Thyroid gland (tissue), 4 donors: ENCODE data around the gene POLR1H. TPM values are rescaled to one million over a fixed set of nuclear protein-coding genes. Genes with fewer than 3 reads are reported as not detected.

Experiments
- DNase-seq, 2 donors: peaks; one replicate each; pipeline ENCODE4 v3.0.0-alpha.2; 2019
- H3K27ac ChIP-seq, 3 donors: fragments of 200-600 bp; sonication (generic); 1 replicate in 2 of 3; 2 replicates in 1 of 3; pipeline ENCODE4 v1.5.1; 2016 to 2019; ENCODE audit warnings: mild to moderate bottlenecking in 1 of 3, moderate library complexity in 1 of 3
- H3K27me3 ChIP-seq: fragments of 200-600 bp; sonication (generic); one replicate; pipeline ENCODE4 v1.5.1; 2019
- H3K36me3 ChIP-seq, 2 donors: fragments of 200-600 bp; sonication (generic); one replicate each; pipeline ENCODE4 v1.5.1; 2016 to 2019
- H3K4me1 ChIP-seq, 2 donors: fragments of 200-600 bp; sonication (generic); one replicate each; pipeline ENCODE4 v1.5.1; 2017 to 2019
- H3K4me3 ChIP-seq, 3 donors: fragments of 200-600 bp; sonication (generic); replicated peaks in 1 of 3; 1 replicate in 2 of 3; 2 replicates in 1 of 3; pipeline ENCODE4 v1.5.1; 2016; ENCODE audit warnings: mild to moderate bottlenecking in 1 of 3
- H3K9me3 ChIP-seq: fragments of 200-600 bp; sonication (generic); one replicate; pipeline ENCODE4 v1.5.1; 2017
- CTCF ChIP-seq, 6 experiments: fragments of 200-600 bp in 3 of 6; fragments of 450-650 bp in 3 of 6; sonication (generic) in 3 of 6; IDR thresholded peaks; one replicate each; pipeline ENCODE4 v1.5.1; 2016 to 2019; ENCODE audit warnings: antibody characterized with exemption in 6 of 6, mild to moderate bottlenecking in 2 of 6, inconsistent platforms in 1 of 6, moderate library complexity in 1 of 6
- POLR2A ChIP-seq, 2 donors: fragments of 450-650 bp; IDR thresholded peaks; one replicate each; pipeline ENCODE4 v1.6.1; 2017; ENCODE audit warnings: antibody characterized with exemption in 2 of 2, mild to moderate bottlenecking in 2 of 2, moderate library complexity in 1 of 2
- WGBS, 2 donors: methylation state at CpG; one replicate each; pipeline ENCODE4 v1.1.5; 2017; 5-methylcytosine and 5-hydroxymethylcytosine counted together
- intact Hi-C: fragments of 100-400 bp; cut with DNase I; formaldehyde crosslinking; loops from one replicate; pipeline ENCODE4 v1.15.1; 2023
- total RNA-seq, 4 donors: library from RNA; depleted of rRNA; stranded (reverse); fragments of >200 nt; gene quantifications; one replicate each; pipeline ENCODE4 v1.2.3, GENCODE V29; 2016

The POLR1H gene
- total RNA-seq, 4 donors from 2014 or later: 9.3 to 26.5 (median 12.2) TPM

- TF ChIP-seq CTCF (IDR thresholded peaks at IDR 0.05): no peak
- no peak for TF ChIP-seq POLR2A (IDR thresholded peaks at IDR 0.05)
- Histone ChIP-seq H3K27ac (no peak overlapping the region), H3K36me3 (peaks cover 2 to 5% of the 10 kb centered on the region in 2 donors), H3K9me3 (no peaks in the 10 kb centered on the region), H3K4me1 (peaks cover 13 to 25% of the 10 kb centered on the region in 2 donors), H3K4me3 (peak overlapping the region in 1 of 3 donors; percentile 31), H3K27me3 (peaks cover 33% of the 10 kb centered on the region)
- intact Hi-C loops: no loop called here
- 8 to 9% methylated on average over 37 of the region's 37 CpGs for WGBS, 2 donors
- no peak for DNase-seq
Measured at GRCh38 chr6:30074331-30075093, 13.4 kb downstream of the POLR1H start.

- peaks cover 13 to 25% of the 10 kb centered on the region in 2 donors for H3K4me1 ChIP-seq
- no peaks in the 10 kb centered on the region for H3K9me3 ChIP-seq
- peak within 1 kb of the TSS in 1 of 3 donors; percentile 31 for H3K4me3 ChIP-seq
- TF ChIP-seq CTCF (IDR thresholded peaks at IDR 0.05) (no peak), POLR2A (IDR thresholded peaks at IDR 0.05) (no peak)
- 1 to 4% methylated on average over 11 to 22 of the region's 64 CpGs for WGBS, 2 donors
- H3K27ac ChIP-seq: no peak within 1 kb of the TSS
- H3K27me3 ChIP-seq: peaks cover 33% of the 10 kb centered on the region
- intact Hi-C loops: no loop called here
- H3K36me3 ChIP-seq: no peaks in the 10 kb centered on the region
- no peak for DNase-seq
Measured at GRCh38 chr6:30075094-30075789, 14.2 kb downstream of the POLR1H start, which contains the start of gene RNF39. Gene RNF39 (minus strand): TSS chr6:30075769. CDS start chr6:30075585, 184 bp downstream.

GRCh38 chr6:30075790-30076732 is 15.0 kb downstream of the POLR1H start:
- Histone ChIP-seq H3K27ac (no peak overlapping the region), H3K4me3 (peak overlapping the region in 1 of 3 donors; percentile 31)

GRCh38 chr6:30077218-30077617 is 16.2 kb downstream of the POLR1H start:
- Histone ChIP-seq H3K9me3 (no peaks in the 10 kb centered on the region), H3K27ac (no peak overlapping the region), H3K4me1 (peaks cover 13 to 19% of the 10 kb centered on the region in 2 donors), H3K27me3 (peaks cover 22% of the 10 kb centered on the region), H3K4me3 (no peak overlapping the region), H3K36me3 (no peaks in the 10 kb centered on the region)
- no peak for TF ChIP-seq CTCF (IDR thresholded peaks at IDR 0.05)
- no peak for TF ChIP-seq POLR2A (IDR thresholded peaks at IDR 0.05)
- intact Hi-C loops: no loop called here
- DNase-seq: no peak
- WGBS, 2 donors: 50 to 53% methylated on average over 4 of the region's 4 CpGs

More at GRCh38 chr6:30075790-30076732, 15.0 kb downstream of the POLR1H start:
- intact Hi-C loops: no loop called here
- Histone ChIP-seq H3K27me3 (peaks cover 24% of the 10 kb centered on the region), H3K9me3 (no peaks in the 10 kb centered on the region), H3K36me3 (no peaks in the 10 kb centered on the region), H3K4me1 (peaks cover 13 to 22% of the 10 kb centered on the region in 2 donors)
- TF ChIP-seq POLR2A (IDR thresholded peaks at IDR 0.05) (no peak), CTCF (IDR thresholded peaks at IDR 0.05) (peak in 2 of 6 experiments; percentile 17 to 24)
- WGBS, 2 donors: 30 to 37% methylated on average over 15 to 20 of the region's 22 CpGs
- peak; percentile 19 to 33 for DNase-seq
